Cardiac fibroblast (primary cell): ENCODE results near the gene PAK4.

Experiments used
- DNase-seq, 2 donors: peaks; one replicate each; pipeline versions ENCODE4 v3.0.0 to v3.0.0-alpha.2; 2010; ENCODE audit warnings: low read depth in 2 of 2
- H3K4me3 ChIP-seq, 2 donors: replicated peaks in 1 of 2; 1 replicate in 1 of 2; 2 replicates in 1 of 2; pipeline ENCODE4 v1.5.1; 2011; ENCODE audit warnings: low read depth in 2 of 2, low read length in 2 of 2, mild to moderate bottlenecking in 2 of 2, moderate library complexity in 1 of 2
- CTCF ChIP-seq: IDR thresholded peaks from one replicate; pipeline ENCODE4 v1.5.1; 2011; ENCODE audit warnings: low read depth, mild to moderate bottlenecking, low read length, inconsistent platforms

PAK4 gene

GRCh38 chr19:39172700-39173501, 47.3 kb downstream of the PAK4 start:
- H3K4me3 ChIP-seq: no peak overlapping the region
- no peak for TF ChIP-seq CTCF
- no peak for DNase-seq

- no peak overlapping the region for H3K4me3 ChIP-seq
- DNase-seq: no peak
- no peak for TF ChIP-seq CTCF
Observed at GRCh38 chr19:39173502-39173991, 48.0 kb downstream of the PAK4 start.

- no peak for DNase-seq
- TF ChIP-seq CTCF: no peak
- H3K4me3 ChIP-seq: no peak overlapping the region
Observed at GRCh38 chr19:39174142-39174541, 48.6 kb downstream of the PAK4 start.

- no peak overlapping the region for H3K4me3 ChIP-seq
- TF ChIP-seq CTCF: no peak
- DNase-seq: no peak
Observed at GRCh38 chr19:39174558-39175544, 49.3 kb downstream of the PAK4 start.

GRCh38 chr19:39175564-39175963, 50.0 kb downstream of the PAK4 start:
- no peak overlapping the region for H3K4me3 ChIP-seq
- no peak for TF ChIP-seq CTCF
- no peak for DNase-seq

GRCh38 chr19:39177110-39177699, 51.6 kb downstream of the PAK4 start:
- DNase-seq: no peak
- no peak overlapping the region for H3K4me3 ChIP-seq
- no peak for TF ChIP-seq CTCF
